ENCODE measurements around the gene TRAF3IP1. TPM values are rescaled to one million over a fixed set of nuclear protein-coding genes. Genes with fewer than 3 reads are reported as not detected.
A peak's percentile ranks its signal among the peaks of the same experiment; 100 is the strongest.

Gene TRAF3IP1
- total and polyA plus RNA-seq, 2 of the 13 experiments (the other 11 are each of a cell fraction or from before 2014, with no cell fraction given): 4.1 to 12.9 TPM

DNA sequence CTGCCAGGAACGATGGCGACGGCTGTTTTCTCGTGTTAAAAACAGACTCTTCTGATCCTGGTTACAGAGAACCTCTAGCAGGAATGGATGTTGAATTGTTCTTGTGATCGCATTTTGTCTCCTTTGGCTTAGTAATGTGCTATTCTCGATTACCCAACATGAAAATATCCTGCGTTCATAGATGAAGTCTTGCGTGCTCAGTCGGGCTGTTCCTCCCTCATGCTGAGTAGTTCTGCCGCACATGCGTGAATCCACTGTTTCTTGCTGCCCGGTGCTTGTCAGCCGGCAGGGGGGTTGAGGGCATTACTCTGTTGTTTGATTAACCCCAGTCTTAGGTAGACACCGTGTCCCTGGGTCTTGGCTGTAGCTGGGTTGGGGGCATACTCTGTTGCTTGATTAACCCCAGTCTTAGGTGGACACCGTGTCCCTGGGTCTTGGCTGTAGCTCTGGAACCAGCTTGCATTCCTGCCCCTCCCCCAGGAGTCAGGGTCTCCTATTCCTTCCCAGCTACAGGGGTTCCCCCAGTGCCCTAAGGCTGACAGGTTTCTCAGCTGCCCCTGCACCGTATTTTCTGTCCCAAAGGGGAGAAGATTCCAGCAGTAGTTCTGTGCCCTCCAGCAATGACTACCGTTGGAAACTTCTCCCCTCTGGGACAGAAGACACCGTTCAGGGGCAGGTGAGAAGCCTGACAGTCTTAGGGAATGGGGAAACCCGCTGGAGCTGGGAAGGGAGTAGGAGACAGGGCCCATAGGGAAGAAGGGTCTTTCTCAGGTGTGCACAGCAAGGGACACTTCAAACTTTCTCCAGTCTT is 84.3 kb downstream of the TRAF3IP1 start (continued):
- TF ChIP-seq PRDM15 (CRISPR knock-in tag; IDR thresholded peaks at IDR 0.05) (no peak), ZUFSP (CRISPR knock-in tag; IDR thresholded peaks at IDR 0.05; ENCODE audit: borderline replicate concordance) (no peak), IKZF1 (IDR thresholded peaks at IDR 0.05) (no peak), IKZF4 (CRISPR knock-in tag; IDR thresholded peaks at IDR 0.05; ENCODE audit: borderline replicate concordance, low read depth, not compliant biosample characterization) (peak; percentile 21), GFI1 (CRISPR knock-in tag; IDR thresholded peaks at IDR 0.05; ENCODE audit: borderline replicate concordance) (no peak), NONO (IDR thresholded peaks at IDR 0.05) (no peak), NONO (CRISPR knock-in tag; conservative IDR thresholded peaks at IDR 0.05) (peak; percentile 36; the same call in 1 of the 2 replicates), ZNF431 (CRISPR knock-in tag; IDR thresholded peaks at IDR 0.05; ENCODE audit: borderline replicate concordance, low read depth) (no peak; the same call in 1 of the 2 replicates), RARG (CRISPR knock-in tag; IDR thresholded peaks at IDR 0.05; ENCODE audit: low read depth) (no peak), HMG20A (CRISPR knock-in tag; IDR thresholded peaks at IDR 0.05; ENCODE audit: borderline replicate concordance) (no peak), ZNF501 (CRISPR knock-in tag; IDR thresholded peaks at IDR 0.05) (peak; percentile 86), CREBL2 (CRISPR knock-in tag; IDR thresholded peaks at IDR 0.05; ENCODE audit: borderline replicate concordance) (no peak), ZFY (CRISPR knock-in tag; IDR thresholded peaks at IDR 0.05) (0 out of 2 replicates have a peak, but pooled peaks have one; percentile 10), ZNF619 (CRISPR knock-in tag; IDR thresholded peaks at IDR 0.05) (no peak), ZNF33B (CRISPR knock-in tag; IDR thresholded peaks at IDR 0.05) (no peak), ZNF747 (CRISPR knock-in tag; IDR thresholded peaks at IDR 0.05; ENCODE audit: borderline replicate concordance) (no peak), MAX (IDR thresholded peaks at IDR 0.05) (peak; percentile 1; the same call in 1 of the 2 replicates)
- TF ChIP-seq, protein P1, sequence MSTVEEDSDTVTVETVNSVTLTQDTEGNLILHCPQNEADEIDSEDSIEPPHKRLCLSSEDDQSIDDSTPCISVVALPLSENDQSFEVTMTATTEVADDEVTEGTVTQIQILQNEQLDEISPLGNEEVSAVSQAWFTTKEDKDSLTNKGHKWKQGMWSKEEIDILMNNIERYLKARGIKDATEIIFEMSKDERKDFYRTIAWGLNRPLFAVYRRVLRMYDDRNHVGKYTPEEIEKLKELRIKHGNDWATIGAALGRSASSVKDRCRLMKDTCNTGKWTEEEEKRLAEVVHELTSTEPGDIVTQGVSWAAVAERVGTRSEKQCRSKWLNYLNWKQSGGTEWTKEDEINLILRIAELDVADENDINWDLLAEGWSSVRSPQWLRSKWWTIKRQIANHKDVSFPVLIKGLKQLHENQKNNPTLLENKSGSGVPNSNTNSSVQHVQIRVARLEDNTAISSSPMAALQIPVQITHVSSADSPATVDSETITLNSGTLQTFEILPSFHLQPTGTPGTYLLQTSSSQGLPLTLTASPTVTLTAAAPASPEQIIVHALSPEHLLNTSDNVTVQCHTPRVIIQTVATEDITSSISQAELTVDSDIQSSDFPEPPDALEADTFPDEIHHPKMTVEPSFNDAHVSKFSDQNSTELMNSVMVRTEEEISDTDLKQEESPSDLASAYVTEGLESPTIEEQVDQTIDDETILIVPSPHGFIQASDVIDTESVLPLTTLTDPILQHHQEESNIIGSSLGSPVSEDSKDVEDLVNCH (CRISPR knock-in tag; IDR thresholded peaks at IDR 0.05): no peak
- TF ChIP-seq, protein P2, sequence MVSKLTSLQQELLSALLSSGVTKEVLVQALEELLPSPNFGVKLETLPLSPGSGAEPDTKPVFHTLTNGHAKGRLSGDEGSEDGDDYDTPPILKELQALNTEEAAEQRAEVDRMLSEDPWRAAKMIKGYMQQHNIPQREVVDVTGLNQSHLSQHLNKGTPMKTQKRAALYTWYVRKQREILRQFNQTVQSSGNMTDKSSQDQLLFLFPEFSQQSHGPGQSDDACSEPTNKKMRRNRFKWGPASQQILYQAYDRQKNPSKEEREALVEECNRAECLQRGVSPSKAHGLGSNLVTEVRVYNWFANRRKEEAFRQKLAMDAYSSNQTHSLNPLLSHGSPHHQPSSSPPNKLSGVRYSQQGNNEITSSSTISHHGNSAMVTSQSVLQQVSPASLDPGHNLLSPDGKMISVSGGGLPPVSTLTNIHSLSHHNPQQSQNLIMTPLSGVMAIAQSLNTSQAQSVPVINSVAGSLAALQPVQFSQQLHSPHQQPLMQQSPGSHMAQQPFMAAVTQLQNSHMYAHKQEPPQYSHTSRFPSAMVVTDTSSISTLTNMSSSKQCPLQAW (CRISPR knock-in tag; IDR thresholded peaks at IDR 0.05): peak; percentile 31; the same call in 1 of the 2 replicates
